Kidney capillary endothelial cell (primary cell): ENCODE results near the gene IFT81.
"Not testable (repeated sequence)": the region's sequence is repeated elsewhere in the genome, so short reads cannot be mapped to it uniquely, and the experiment has no call there.

Experiments used
- DNase-seq: peaks from one replicate; pipeline ENCODE4 v3.0.0-alpha.2; 2018; ENCODE audit warnings: low spot score

IFT81 gene

GRCh38 chr12:110203546-110203945 is 79.4 kb downstream of the IFT81 start:
- no peak for DNase-seq

- no peak for DNase-seq
These were observed 81.8 kb downstream of the IFT81 start for GRCh38 chr12:110205931-110206330.

GRCh38 chr12:110211639-110212536 is 87.7 kb downstream of the IFT81 start:
- not testable (repeated sequence) for DNase-seq

- no peak for DNase-seq
These were observed 94.0 kb downstream of the IFT81 start for GRCh38 chr12:110217996-110218674.

- no peak for DNase-seq
These were observed 97.9 kb downstream of the IFT81 start for GRCh38 chr12:110222027-110222426.

- no peak for DNase-seq
These were observed 98.3 kb downstream of the IFT81 start for GRCh38 chr12:110222433-110222832.

GRCh38 chr12:110223777-110224378 is 99.7 kb downstream of the IFT81 start:
- DNase-seq, result no peak

- peak; percentile 25 for DNase-seq
These were observed 100.5 kb downstream of the IFT81 start for GRCh38 chr12:110224379-110225304.

- no peak for DNase-seq
These were observed 103.0 kb downstream of the IFT81 start for GRCh38 chr12:110227138-110227537.

- DNase-seq, result not testable (repeated sequence)
These were observed 104.2 kb downstream of the IFT81 start for GRCh38 chr12:110228348-110228747.

- no peak for DNase-seq
These were observed 104.6 kb downstream of the IFT81 start for GRCh38 chr12:110228756-110229155.

GRCh38 chr12:110229409-110229808 is 105.3 kb downstream of the IFT81 start:
- no peak for DNase-seq

GRCh38 chr12:110230655-110231054 is 106.5 kb downstream of the IFT81 start:
- no peak for DNase-seq

GRCh38 chr12:110233212-110233903 is 109.2 kb downstream of the IFT81 start:
- no peak for DNase-seq

- DNase-seq, result no peak
These were observed 110.2 kb downstream of the IFT81 start for GRCh38 chr12:110234331-110234751.

- DNase-seq, result no peak
These were observed 110.6 kb downstream of the IFT81 start for GRCh38 chr12:110234755-110235154.

GRCh38 chr12:110235383-110235782 is 111.2 kb downstream of the IFT81 start:
- no peak for DNase-seq

- no peak for DNase-seq
These were observed 119.1 kb downstream of the IFT81 start for GRCh38 chr12:110243227-110243626.

GRCh38 chr12:110244372-110244771 is 120.2 kb downstream of the IFT81 start:
- no peak for DNase-seq

GRCh38 chr12:110244829-110245228 is 120.7 kb downstream of the IFT81 start:
- no peak for DNase-seq

- no peak for DNase-seq
These were observed 121.2 kb downstream of the IFT81 start for GRCh38 chr12:110245369-110245772.
